ENCODE results near the gene CPSF7.

CPSF7 gene

DNA sequence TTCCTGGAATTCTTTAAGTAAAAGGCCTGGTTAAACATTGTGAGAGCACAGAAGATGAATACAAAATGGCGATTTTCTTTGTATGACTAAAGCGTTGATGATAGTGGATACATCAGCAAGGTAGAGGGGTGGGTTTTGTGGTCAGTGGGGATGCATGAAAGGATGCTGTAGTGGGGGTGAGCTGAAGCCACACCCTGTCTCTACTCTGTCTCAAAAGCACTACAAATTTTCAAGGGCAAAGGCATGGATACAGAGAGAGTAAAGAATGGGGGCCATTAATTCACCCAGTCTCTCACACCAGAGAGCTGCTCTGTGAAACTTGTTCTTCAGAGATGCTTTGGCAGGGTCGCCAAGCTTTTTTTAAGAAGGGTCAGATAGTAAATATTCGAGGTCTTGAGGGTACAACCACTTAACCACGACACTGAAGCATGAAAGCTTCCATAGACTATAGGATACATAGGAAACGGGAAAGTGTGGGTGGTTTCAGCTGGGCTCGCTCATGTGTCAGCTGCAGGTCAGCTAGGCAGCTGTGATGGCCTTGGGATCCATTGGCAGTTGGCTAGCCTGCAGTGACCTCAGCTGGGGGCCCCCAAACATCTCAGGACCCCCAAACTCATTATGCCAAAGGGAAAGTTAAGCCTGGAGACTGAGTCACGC, 59.3 kb downstream of the CPSF7 start (continued):
- TF ChIP-seq ZNF48 (tag by site-specific recombination; IDR thresholded peaks at IDR 0.05) = no peak
- TF ChIP-seq, protein P1, sequence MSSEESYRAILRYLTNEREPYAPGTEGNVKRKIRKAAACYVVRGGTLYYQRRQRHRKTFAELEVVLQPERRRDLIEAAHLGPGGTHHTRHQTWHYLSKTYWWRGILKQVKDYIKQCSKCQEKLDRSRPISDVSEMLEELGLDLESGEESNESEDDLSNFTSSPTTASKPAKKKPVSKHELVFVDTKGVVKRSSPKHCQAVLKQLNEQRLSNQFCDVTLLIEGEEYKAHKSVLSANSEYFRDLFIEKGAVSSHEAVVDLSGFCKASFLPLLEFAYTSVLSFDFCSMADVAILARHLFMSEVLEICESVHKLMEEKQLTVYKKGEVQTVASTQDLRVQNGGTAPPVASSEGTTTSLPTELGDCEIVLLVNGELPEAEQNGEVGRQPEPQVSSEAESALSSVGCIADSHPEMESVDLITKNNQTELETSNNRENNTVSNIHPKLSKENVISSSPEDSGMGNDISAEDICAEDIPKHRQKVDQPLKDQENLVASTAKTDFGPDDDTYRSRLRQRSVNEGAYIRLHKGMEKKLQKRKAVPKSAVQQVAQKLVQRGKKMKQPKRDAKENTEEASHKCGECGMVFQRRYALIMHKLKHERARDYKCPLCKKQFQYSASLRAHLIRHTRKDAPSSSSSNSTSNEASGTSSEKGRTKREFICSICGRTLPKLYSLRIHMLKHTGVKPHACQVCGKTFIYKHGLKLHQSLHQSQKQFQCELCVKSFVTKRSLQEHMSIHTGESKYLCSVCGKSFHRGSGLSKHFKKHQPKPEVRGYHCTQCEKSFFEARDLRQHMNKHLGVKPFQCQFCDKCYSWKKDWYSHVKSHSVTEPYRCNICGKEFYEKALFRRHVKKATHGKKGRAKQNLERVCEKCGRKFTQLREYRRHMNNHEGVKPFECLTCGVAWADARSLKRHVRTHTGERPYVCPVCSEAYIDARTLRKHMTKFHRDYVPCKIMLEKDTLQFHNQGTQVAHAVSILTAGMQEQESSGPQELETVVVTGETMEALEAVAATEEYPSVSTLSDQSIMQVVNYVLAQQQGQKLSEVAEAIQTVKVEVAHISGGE (tag by site-specific recombination; conservative IDR thresholded peaks at IDR 0.05; ENCODE audit: low read depth) = no peak
- no peak for TF ChIP-seq ZNF623 (tag by site-specific recombination; IDR thresholded peaks at IDR 0.05)
- TF ChIP-seq ZNF701 (tag by site-specific recombination; IDR thresholded peaks at IDR 0.05) = no peak
- TF ChIP-seq ZNF19 (tag by site-specific recombination; IDR thresholded peaks at IDR 0.05; ENCODE audit: low read depth) = no peak
- TF ChIP-seq, protein P2, sequence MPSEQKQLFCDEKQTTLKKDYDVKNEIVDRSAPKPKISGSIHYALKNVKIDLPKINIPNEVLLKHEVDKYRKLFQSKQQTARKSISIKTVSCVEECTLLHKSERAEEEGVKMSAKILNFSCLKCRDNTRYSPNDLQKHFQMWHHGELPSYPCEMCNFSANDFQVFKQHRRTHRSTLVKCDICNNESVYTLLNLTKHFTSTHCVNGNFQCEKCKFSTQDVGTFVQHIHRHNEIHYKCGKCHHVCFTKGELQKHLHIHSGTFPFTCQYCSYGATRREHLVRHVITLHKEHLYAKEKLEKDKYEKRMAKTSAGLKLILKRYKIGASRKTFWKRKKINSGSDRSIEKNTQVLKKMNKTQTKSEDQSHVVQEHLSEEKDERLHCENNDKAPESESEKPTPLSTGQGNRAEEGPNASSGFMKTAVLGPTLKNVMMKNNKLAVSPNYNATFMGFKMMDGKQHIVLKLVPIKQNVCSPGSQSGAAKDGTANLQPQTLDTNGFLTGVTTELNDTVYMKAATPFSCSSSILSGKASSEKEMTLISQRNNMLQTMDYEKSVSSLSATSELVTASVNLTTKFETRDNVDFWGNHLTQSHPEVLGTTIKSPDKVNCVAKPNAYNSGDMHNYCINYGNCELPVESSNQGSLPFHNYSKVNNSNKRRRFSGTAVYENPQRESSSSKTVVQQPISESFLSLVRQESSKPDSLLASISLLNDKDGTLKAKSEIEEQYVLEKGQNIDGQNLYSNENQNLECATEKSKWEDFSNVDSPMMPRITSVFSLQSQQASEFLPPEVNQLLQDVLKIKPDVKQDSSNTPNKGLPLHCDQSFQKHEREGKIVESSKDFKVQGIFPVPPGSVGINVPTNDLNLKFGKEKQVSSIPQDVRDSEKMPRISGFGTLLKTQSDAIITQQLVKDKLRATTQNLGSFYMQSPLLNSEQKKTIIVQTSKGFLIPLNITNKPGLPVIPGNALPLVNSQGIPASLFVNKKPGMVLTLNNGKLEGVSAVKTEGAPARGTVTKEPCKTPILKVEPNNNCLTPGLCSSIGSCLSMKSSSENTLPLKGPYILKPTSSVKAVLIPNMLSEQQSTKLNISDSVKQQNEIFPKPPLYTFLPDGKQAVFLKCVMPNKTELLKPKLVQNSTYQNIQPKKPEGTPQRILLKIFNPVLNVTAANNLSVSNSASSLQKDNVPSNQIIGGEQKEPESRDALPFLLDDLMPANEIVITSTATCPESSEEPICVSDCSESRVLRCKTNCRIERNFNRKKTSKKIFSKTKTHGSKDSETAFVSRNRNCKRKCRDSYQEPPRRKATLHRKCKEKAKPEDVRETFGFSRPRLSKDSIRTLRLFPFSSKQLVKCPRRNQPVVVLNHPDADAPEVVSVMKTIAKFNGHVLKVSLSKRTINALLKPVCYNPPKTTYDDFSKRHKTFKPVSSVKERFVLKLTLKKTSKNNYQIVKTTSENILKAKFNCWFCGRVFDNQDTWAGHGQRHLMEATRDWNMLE (tag by site-specific recombination; conservative IDR thresholded peaks at IDR 0.05; ENCODE audit: low read depth) = no peak

DNA sequence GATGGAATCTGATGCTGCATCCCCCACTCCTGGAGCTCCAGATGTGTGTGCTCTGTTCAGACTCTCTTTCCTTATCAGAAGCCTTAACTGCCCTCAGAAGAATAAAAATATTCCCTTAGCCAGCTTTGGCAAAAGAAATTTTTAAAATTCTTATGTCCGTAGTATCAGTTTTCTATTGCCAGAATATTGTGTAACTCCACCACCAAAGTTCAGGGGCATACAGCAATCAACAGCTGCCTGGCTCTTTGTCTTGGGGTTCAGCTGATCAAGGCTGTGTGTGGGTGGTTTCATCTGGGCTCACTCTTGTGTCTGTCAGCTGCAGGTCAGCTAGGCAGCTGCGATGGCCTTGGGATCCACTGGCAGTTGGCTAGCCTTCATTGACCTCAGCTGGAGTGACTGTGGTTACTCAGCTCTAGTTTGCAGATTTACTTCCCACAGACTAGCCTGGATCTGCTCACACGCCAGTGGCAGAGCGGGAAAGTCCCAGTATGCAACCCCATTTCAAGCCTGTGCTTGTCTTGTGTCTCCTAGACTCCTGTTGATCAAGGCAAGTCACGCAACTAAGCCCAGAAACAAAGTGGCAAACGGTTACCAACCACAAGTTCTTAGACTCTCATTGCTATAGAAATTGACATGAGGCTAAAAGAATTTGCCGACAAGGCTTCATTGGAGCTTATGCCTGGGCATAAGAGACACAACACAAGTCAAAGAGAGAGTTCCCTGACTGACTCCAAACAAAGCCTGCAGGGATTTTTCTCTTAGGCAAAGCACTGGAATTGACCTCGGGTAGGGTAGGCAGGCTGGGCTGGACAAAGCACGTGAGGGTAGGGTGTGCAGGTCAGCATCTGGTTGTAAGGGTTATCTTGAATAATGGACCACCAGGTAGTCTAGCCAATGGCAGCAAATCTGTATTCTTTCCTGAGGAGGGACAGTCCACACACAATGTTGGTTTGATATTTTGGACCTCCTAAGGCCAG, 60.1 kb downstream of the CPSF7 start:
- no peaks in the 10 kb centered on the region for H3K4me1 ChIP-seq (ENCODE audit: control insufficient read depth, insufficient read depth, low read length)
- H3K9me3 ChIP-seq (ENCODE audit: control insufficient read depth, insufficient read depth, low read depth, low read length) = no peaks in the 10 kb centered on the region
- ChIA-PET POLR2A (interaction anchor here (1.0 to 2.2 kb wide), 3 partner anchors 8 to 13 kb away, joined by 3 to 15 read pairs (median 9); partner anchors contain the start of genes CYB561A3 and TMEM138), CTCF (interaction anchor here (0.6 to 3.2 kb wide), 7 partner anchors 8 to 52 kb away, joined by 3 to 14 read pairs (median 3); partner anchors contain the start of genes CYB561A3 and TMEM138)
- H3K4me3 ChIP-seq (ENCODE audit: low read depth, low read length) = no peak overlapping the region
- H3K27ac ChIP-seq (ENCODE audit: extremely low read depth, low read depth, low read length) = no peak overlapping the region
- H3K36me3 ChIP-seq (ENCODE audit: control insufficient read depth in 2 of 2, insufficient read depth in 1 of 2, low read length in 2 of 2) = peaks cover 11 to 64% of the 10 kb centered on the region in 2 experiments
- TF ChIP-seq ZNF623 (tag by site-specific recombination; IDR thresholded peaks at IDR 0.05) (no peak), SETDB1 (IDR thresholded peaks at IDR 0.05; ENCODE audit: insufficient read length, low read length) (no peak), ZNF555 (tag by site-specific recombination; conservative IDR thresholded peaks at IDR 0.05) (no peak), ZNF426 (tag by site-specific recombination; IDR thresholded peaks at IDR 0.05) (no peak), SCRT1 (tag by site-specific recombination; IDR thresholded peaks at IDR 0.05; ENCODE audit: borderline replicate concordance) (no peak), ZNF610 (tag by site-specific recombination; IDR thresholded peaks at IDR 0.05; ENCODE audit: borderline replicate concordance) (no peak), SALL2 (tag by site-specific recombination; IDR thresholded peaks at IDR 0.05; ENCODE audit: borderline replicate concordance) (no peak), ZBTB48 (tag by site-specific recombination; IDR thresholded peaks at IDR 0.05) (no peak), ZNF140 (tag by site-specific recombination; IDR thresholded peaks at IDR 0.05) (no peak), PRDM1 (tag by site-specific recombination; IDR thresholded peaks at IDR 0.05) (no peak), ZNF266 (tag by site-specific recombination; IDR thresholded peaks at IDR 0.05; ENCODE audit: low read depth) (no peak), ZNF274 (IDR thresholded peaks at IDR 0.05; ENCODE audit: low read length) (no peak), ZNF274 (tag by site-specific recombination; IDR thresholded peaks at IDR 0.05; ENCODE audit: borderline replicate concordance) (no peak), ZNF658 (tag by site-specific recombination; IDR thresholded peaks at IDR 0.05) (no peak), GLIS1 (tag by site-specific recombination; IDR thresholded peaks at IDR 0.05) (no peak)
- TF ChIP-seq, protein P3, sequence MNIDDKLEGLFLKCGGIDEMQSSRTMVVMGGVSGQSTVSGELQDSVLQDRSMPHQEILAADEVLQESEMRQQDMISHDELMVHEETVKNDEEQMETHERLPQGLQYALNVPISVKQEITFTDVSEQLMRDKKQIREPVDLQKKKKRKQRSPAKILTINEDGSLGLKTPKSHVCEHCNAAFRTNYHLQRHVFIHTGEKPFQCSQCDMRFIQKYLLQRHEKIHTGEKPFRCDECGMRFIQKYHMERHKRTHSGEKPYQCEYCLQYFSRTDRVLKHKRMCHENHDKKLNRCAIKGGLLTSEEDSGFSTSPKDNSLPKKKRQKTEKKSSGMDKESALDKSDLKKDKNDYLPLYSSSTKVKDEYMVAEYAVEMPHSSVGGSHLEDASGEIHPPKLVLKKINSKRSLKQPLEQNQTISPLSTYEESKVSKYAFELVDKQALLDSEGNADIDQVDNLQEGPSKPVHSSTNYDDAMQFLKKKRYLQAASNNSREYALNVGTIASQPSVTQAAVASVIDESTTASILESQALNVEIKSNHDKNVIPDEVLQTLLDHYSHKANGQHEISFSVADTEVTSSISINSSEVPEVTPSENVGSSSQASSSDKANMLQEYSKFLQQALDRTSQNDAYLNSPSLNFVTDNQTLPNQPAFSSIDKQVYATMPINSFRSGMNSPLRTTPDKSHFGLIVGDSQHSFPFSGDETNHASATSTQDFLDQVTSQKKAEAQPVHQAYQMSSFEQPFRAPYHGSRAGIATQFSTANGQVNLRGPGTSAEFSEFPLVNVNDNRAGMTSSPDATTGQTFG (tag by site-specific recombination; IDR thresholded peaks at IDR 0.05; ENCODE audit: borderline replicate concordance) = no peak
- TF ChIP-seq, protein P4, sequence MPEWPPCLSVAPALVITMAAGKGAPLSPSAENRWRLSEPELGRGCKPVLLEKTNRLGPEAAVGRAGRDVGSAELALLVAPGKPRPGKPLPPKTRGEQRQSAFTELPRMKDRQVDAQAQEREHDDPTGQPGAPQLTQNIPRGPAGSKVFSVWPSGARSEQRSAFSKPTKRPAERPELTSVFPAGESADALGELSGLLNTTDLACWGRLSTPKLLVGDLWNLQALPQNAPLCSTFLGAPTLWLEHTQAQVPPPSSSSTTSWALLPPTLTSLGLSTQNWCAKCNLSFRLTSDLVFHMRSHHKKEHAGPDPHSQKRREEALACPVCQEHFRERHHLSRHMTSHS (tag by site-specific recombination; IDR thresholded peaks at IDR 0.05) = no peak

Data from HEK293 (cell line).